Eye (tissue), 1 donor: ENCODE results near the gene IL17RC.
"Not testable (repeated sequence)": the region's sequence is repeated elsewhere in the genome, so short reads cannot be mapped to it uniquely, and the experiment has no call there.

Experiments used
- DNase-seq: peaks from one replicate; pipeline ENCODE4 v3.0.0-alpha.2; 2015

IL17RC gene

GRCh38 chr3:9893739-9894138 is 23.2 kb upstream of the IL17RC start:
- DNase-seq: no peak

- DNase-seq: not testable (repeated sequence)
Observed at GRCh38 chr3:9895715-9896114, 21.2 kb upstream of the IL17RC start.

- DNase-seq: not testable (repeated sequence)
Observed at GRCh38 chr3:9896755-9897407, 20.0 kb upstream of the IL17RC start.

- no peak for DNase-seq
Observed at GRCh38 chr3:9897408-9898372, 19.2 kb upstream of the IL17RC start.

GRCh38 chr3:9898467-9899241 is 18.2 kb upstream of the IL17RC start:
- DNase-seq: no peak

GRCh38 chr3:9899289-9899791 is 17.6 kb upstream of the IL17RC start:
- no peak for DNase-seq

- not testable (repeated sequence) for DNase-seq
Observed at GRCh38 chr3:9900965-9901415, 15.9 kb upstream of the IL17RC start.

- DNase-seq: no peak
Observed at GRCh38 chr3:9901967-9902366, 14.9 kb upstream of the IL17RC start.

GRCh38 chr3:9902372-9903237 is 14.3 kb upstream of the IL17RC start, which contains the start of gene IL17RE:
IL17RE (plus strand) TSS chr3:9902848; CDS start chr3:9902933, 85 bp downstream.
- DNase-seq: peak; percentile 12

GRCh38 chr3:9903238-9903624 is 13.7 kb upstream of the IL17RC start:
- DNase-seq: no peak

- DNase-seq: no peak
Observed at GRCh38 chr3:9903904-9904303, 13.0 kb upstream of the IL17RC start.

GRCh38 chr3:9906480-9906879 is 10.4 kb upstream of the IL17RC start:
- DNase-seq: no peak

GRCh38 chr3:9908286-9908685 is 8.6 kb upstream of the IL17RC start:
- DNase-seq: no peak

- DNase-seq: no peak
Observed at GRCh38 chr3:9909221-9910013, 7.5 kb upstream of the IL17RC start.

GRCh38 chr3:9911863-9912262 is 5.0 kb upstream of the IL17RC start:
- peak; percentile 11 for DNase-seq

- no peak for DNase-seq
Observed at GRCh38 chr3:9912294-9912935, 4.5 kb upstream of the IL17RC start.

GRCh38 chr3:9913601-9914000 is 3.3 kb upstream of the IL17RC start:
- DNase-seq: no peak

GRCh38 chr3:9914011-9914410 is 2.9 kb upstream of the IL17RC start:
- DNase-seq: no peak

GRCh38 chr3:9914559-9915253 is 2.2 kb upstream of the IL17RC start:
- DNase-seq: no peak
